ENCODE data around the gene CRELD2.

Gene CRELD2

DNA sequence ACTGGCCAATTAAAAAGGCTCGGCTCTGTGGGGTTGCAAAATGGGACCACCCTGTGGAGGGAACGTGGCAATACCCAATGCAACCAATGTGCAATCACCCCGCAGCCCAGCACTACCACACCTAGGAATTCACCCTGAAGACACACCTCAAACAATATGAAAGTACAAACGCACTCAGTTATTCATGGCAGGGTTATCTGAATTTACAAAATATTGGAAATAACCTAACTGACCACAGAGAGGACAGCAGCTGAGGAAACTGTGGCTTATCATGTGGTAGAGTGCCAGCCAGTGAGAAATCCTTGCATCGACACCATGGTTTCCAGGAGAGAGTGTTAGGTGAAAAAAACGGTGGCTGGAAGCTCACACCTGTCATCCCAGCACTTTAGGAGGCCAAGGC is 18.9 kb upstream of the CRELD2 start:
- no peak for TF ChIP-seq Cebpa-rat (IDR thresholded peaks at IDR 0.05)
- Histone ChIP-seq H3K27ac (no peak overlapping the region), H4K20me1 (peaks cover 79% of the 10 kb centered on the region)

DNA sequence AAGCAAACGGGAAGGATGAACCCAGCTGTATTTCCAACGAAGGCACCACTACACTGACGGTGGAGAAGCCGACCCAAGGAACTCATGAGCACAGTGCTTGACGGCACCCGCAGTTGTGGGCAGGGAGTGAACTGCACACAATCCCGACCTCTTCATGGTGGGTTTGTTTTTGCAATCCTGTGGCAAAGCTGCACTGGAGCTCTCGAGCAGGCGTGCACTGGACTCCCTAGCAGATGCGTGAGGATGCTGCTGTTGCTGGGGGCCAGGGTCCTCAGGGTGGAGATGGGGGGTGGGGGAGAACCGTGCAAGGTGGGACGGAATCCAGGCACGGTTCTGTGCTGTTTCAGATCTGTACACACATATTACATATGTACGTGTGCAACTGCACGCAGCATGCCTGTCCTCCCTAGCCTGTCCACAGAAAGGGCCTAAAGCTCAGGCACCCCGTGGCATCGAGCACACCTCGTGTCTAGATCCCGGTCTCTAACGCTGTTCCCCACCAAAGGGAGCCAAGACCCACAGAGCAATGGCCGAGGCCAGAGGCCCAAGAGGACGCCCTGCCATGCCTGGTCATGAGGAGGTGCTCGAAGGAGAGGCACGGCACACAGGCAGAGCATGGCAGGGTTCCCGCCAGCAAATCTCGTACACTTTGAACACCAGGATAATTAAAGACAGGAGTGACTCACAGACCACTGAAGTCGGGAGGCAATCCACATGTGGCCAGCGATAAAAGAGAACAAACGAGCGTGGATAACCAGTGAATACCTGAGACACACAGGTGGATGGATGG is 17.8 kb upstream of the CRELD2 start:
- H4K20me1 ChIP-seq, result peaks cover 78% of the 10 kb centered on the region
- H3K9me3 ChIP-seq, result no peaks in the 10 kb centered on the region
- H3K4me2 ChIP-seq, result no peak overlapping the region
- no peak overlapping the region for H3K9ac ChIP-seq
- peaks cover 100% of the 10 kb centered on the region for H3K36me3 ChIP-seq
- H3K27me3 ChIP-seq, result no peaks in the 10 kb centered on the region
- no peaks in the 10 kb centered on the region for H3K4me1 ChIP-seq
- H3K27ac ChIP-seq, result no peak overlapping the region
- no peak for TF ChIP-seq Cebpa-rat (IDR thresholded peaks at IDR 0.05)
- no peak overlapping the region for H3K4me3 ChIP-seq

More for the DNA sequence above, 18.9 kb upstream of the CRELD2 start:
- Histone ChIP-seq H3K9me3 (no peaks in the 10 kb centered on the region; the same call in 1 of the 2 replicates), H3K27me3 (no peaks in the 10 kb centered on the region), H3K4me2 (no peak overlapping the region), H3K9ac (no peak overlapping the region), H3K4me1 (no peaks in the 10 kb centered on the region), H3K36me3 (peaks cover 99% of the 10 kb centered on the region), H3K4me3 (no peak overlapping the region)

DNA sequence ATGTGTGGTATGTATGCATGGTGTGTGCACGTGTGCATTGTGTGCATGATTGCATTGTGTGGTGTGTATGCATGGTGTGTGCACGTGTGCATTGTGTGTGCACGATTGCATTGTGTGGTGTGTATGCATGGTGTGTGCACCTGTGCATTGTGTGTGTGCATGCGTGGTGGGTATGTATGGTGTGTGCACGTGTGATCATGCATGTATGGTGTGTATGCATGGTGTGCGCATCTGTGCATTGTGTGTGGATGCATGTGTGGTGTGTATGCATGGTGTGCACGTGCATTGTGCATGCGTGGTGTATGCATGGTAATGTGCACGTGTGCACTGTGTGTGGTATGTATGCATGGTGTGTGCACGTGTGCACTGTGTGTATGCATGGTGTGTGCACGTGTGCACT is 17.0 kb upstream of the CRELD2 start:
- no peaks in the 10 kb centered on the region for H3K27me3 ChIP-seq
- no peak overlapping the region for H3K4me3 ChIP-seq
- no peak overlapping the region for H3K27ac ChIP-seq
- H3K4me1 ChIP-seq, result no peaks in the 10 kb centered on the region
- peaks cover 78% of the 10 kb centered on the region for H4K20me1 ChIP-seq
- no peak overlapping the region for H3K9ac ChIP-seq
- no peak for TF ChIP-seq Cebpa-rat (IDR thresholded peaks at IDR 0.05)
- peaks cover 100% of the 10 kb centered on the region for H3K36me3 ChIP-seq
- H3K9me3 ChIP-seq, result no peaks in the 10 kb centered on the region
- H3K4me2 ChIP-seq, result no peak overlapping the region

DNA sequence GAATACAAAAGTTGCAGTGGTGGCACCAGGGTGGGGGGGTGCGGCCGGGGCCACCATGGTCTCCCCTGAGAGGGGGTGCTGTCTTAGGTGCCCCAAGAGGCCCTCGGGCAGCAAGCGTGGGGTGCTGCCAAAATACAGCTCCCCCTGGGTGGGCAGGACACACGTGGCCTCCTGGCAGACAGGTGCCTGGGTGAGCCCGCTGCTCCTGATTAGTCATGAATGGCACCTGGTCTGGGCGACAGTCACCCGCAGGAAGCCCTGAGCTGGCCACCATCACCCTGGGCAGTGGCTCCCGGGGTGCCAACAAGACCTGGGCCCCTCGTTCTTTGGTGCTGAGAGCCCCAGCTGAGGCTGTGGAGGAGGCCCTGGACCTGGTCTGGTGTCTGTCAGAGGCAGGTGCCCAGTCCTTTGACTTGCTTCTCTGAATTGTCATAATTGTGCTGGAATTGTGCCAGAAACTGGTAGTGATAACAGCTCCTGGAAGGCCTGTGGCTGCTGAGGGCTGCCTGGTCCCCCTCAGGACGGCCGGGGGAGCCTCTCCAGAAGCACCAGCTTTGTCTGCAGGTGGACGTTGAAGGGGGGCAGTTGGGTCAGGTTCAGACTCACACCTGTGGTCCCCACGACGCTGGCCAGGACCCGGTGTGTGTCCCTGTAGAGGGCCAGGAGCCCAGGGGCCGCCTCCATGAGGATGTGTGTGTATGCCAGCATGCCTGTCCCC is 15.0 kb upstream of the CRELD2 start:
- Histone ChIP-seq H3K27ac (no peak overlapping the region), H3K4me1 (no peaks in the 10 kb centered on the region), H3K36me3 (peaks cover 100% of the 10 kb centered on the region), H3K9me3 (no peaks in the 10 kb centered on the region), H4K20me1 (peaks cover 76% of the 10 kb centered on the region), H3K4me2 (no peak overlapping the region), H3K9ac (no peak overlapping the region), H3K4me3 (no peak overlapping the region), H3K27me3 (no peaks in the 10 kb centered on the region)
- no peak for TF ChIP-seq Cebpa-rat (IDR thresholded peaks at IDR 0.05)

DNA sequence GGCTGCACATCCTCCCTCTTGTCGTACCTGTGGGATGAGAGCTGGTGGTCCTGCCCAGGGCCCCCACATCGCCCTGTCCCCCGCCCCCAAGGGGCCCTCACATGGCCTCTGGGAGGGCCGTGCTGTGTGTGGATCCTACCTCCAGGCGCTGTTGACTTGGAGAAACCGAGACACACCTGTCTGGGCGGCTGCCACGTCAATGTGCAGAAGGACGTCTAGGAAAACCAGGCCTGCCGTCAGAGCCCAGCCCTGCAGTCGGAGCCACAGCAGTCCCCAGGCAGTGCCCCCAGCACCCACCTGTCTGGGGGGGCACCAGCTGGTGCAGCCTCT is 14.4 kb upstream of the CRELD2 start:
- no peak overlapping the region for H3K4me3 ChIP-seq
- H3K9ac ChIP-seq, result no peak overlapping the region
- H4K20me1 ChIP-seq, result peaks cover 75% of the 10 kb centered on the region
- no peak for TF ChIP-seq Cebpa-rat (IDR thresholded peaks at IDR 0.05)
- no peak overlapping the region for H3K4me2 ChIP-seq
- H3K27me3 ChIP-seq, result no peaks in the 10 kb centered on the region
- H3K27ac ChIP-seq, result no peak overlapping the region
- peaks cover 99% of the 10 kb centered on the region for H3K36me3 ChIP-seq
- no peaks in the 10 kb centered on the region for H3K9me3 ChIP-seq
- H3K4me1 ChIP-seq, result no peaks in the 10 kb centered on the region

DNA sequence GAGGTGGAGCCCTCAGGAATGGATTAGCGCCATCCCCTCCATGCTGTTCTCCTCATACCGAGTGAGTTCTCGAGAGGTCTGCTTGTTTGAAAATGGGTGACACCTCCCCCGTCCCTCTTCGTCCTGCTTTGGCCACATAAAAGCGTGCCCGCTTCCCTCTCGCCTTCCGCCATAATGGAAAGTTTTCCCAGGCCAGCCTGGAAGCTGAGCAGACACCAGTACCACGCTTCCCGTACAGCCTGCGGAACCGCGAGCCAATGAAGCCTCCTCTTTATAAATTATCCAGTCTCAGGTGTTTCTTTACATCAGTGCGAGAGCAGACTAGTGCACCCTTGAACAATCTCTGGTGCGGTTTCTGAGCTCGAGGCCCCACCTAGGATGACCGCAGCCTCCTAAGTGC is 13.0 kb upstream of the CRELD2 start:
- Histone ChIP-seq H3K36me3 (peaks cover 99% of the 10 kb centered on the region), H3K4me2 (no peak overlapping the region), H4K20me1 (peaks cover 75% of the 10 kb centered on the region), H3K27me3 (no peaks in the 10 kb centered on the region), H3K27ac (no peak overlapping the region), H3K9ac (no peak overlapping the region), H3K9me3 (no peaks in the 10 kb centered on the region), H3K4me3 (no peak overlapping the region), H3K4me1 (peaks cover 9% of the 10 kb centered on the region)
- TF ChIP-seq Cebpa-rat (IDR thresholded peaks at IDR 0.05), result no peak

DNA sequence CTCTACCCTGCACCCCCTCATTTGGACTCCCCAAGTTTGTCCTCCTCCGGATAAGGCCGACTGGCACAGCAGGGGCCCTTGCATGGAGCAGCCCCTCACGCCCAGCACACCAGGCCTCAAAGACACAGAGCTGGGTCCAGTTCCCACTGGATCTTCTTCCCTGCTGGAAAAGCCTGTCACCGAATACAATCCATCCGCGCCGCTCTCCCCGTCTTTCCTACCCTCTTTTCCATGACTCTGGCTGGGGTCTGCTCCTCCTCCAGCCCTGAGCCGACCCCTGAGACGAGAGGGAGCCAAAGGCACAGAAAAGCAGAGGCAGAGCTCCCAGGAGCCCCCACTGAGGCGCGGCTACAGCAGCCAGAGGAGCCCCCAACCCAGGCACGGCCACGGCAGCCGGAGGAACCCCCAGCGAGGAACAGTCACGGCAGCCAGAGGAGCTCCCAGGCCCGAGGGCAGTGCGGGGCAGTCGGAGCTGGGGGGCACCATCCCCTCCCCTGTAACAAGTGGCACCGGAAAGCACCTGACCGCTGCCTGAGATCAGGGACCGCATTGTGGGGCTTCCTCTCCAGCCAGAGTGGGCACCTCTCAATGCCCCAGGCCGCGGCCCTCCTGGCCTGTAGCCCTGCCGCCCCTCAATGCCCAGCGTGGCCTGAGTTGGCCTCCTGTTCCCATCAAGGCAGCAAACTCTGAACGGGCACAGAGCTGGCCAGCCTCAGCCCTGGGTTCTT is 12.2 kb upstream of the CRELD2 start:
- H4K20me1 ChIP-seq, result peaks cover 75% of the 10 kb centered on the region
- H3K4me3 ChIP-seq, result no peak overlapping the region
- 0 out of 2 replicates have a peak overlapping the region, but pooled peaks have one; percentile 6 for H3K27ac ChIP-seq
- H3K9me3 ChIP-seq, result no peaks in the 10 kb centered on the region
- H3K36me3 ChIP-seq, result peaks cover 99% of the 10 kb centered on the region
- peaks cover 10% of the 10 kb centered on the region for H3K4me1 ChIP-seq
- H3K4me2 ChIP-seq, result no peak overlapping the region
- no peak overlapping the region for H3K9ac ChIP-seq
- no peak for TF ChIP-seq Cebpa-rat (IDR thresholded peaks at IDR 0.05)
- H3K27me3 ChIP-seq, result no peaks in the 10 kb centered on the region

DNA sequence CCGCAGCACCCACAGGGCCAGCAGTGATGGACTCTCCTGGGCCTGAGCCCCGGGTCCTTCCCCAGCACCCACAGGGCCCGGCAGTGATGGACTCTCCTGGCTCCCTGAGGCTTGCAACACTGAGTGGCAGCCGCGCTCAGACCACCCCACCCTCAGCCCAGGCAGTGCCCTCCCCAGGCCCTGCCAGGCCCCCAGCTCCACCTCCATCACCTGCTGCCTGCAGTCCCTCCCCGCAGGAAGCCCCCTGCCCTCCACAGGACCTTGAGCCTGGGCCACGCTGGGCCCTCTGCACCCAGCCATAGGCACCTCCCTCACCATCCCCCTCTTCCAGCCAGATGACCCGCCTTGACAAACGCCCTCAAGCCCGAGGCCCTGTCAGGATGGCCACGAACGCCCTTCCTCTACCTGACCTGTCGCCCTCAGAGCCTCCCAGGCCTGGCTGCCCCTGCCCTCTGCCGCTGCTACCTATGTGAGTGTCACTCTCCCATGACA is 11.6 kb upstream of the CRELD2 start:
- Histone ChIP-seq H3K4me1 (peaks cover 10% of the 10 kb centered on the region), H3K9ac (no peak overlapping the region), H3K4me3 (no peak overlapping the region), H3K9me3 (no peaks in the 10 kb centered on the region), H4K20me1 (peaks cover 74% of the 10 kb centered on the region), H3K36me3 (peaks cover 99% of the 10 kb centered on the region), H3K27me3 (no peaks in the 10 kb centered on the region), H3K27ac (0 out of 2 replicates have a peak overlapping the region, but pooled peaks have one; percentile 6), H3K4me2 (no peak overlapping the region)
- no peak for TF ChIP-seq Cebpa-rat (IDR thresholded peaks at IDR 0.05)

DNA sequence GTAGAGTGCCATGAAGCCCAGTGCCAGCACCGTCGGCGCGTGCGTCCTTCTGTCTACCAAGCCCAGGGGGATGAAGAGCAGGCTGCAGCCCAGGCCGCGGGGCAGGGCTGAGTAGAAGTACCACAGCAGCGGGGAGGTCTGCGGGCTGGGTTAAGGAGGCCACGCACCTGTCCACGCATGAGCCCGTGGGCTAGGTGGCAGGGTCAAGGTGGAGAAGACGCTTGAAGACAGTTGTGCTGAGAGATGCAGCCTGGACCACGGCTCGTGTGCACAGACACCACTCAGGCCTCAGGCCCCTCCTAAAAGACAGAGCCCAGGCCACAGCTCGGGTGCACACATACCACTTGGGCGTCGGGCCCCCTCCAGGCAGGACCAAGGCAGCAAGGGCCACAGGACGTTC is 10.6 kb upstream of the CRELD2 start:
- TF ChIP-seq Cebpa-rat (IDR thresholded peaks at IDR 0.05), result no peak
- no peak overlapping the region for H3K4me2 ChIP-seq
- no peak overlapping the region for H3K4me3 ChIP-seq
- H3K27me3 ChIP-seq, result no peaks in the 10 kb centered on the region
- H4K20me1 ChIP-seq, result peaks cover 75% of the 10 kb centered on the region
- H3K36me3 ChIP-seq, result peaks cover 99% of the 10 kb centered on the region
- no peak overlapping the region for H3K9ac ChIP-seq
- H3K27ac ChIP-seq, result no peak overlapping the region
- H3K9me3 ChIP-seq, result no peaks in the 10 kb centered on the region
- H3K4me1 ChIP-seq, result peaks cover 10% of the 10 kb centered on the region

Data from BLaER1 (cell line).